Neural progenitor cell (in vitro differentiated cells): ENCODE data around the gene DERL2.

Experiments used
- CTCF ChIP-seq: fragments of 200-600 bp; sonication (generic); IDR thresholded peaks from 2 replicates; pipeline ENCODE4 v1.5.1; 2017; ENCODE audit warnings: antibody characterized with exemption, mild to moderate bottlenecking
- EZH2 ChIP-seq: fragments of 200-600 bp; sonication (generic); IDR thresholded peaks from 2 replicates; pipeline ENCODE4 v1.6.1; 2017; ENCODE audit warnings: antibody characterized with exemption, mild to moderate bottlenecking, moderate library complexity
- EZH2phosphoT487 ChIP-seq: fragments of 200-600 bp; sonication (generic); IDR thresholded peaks from 2 replicates; pipeline ENCODE4 v1.6.1; 2017; ENCODE audit warnings: antibody characterized with exemption

- no peak for TF ChIP-seq CTCF
- no peak for TF ChIP-seq EZH2phosphoT487
- TF ChIP-seq EZH2 = no peak
These were observed 17.9 kb downstream of the DERL2 start for GRCh38 chr17:5468075-5468473.
